Erythroblast (primary cell): ENCODE results near the gene SBF2.

Experiments
- GATA1 ChIP-seq: IDR thresholded peaks from 2 replicates; pipeline ENCODE4 v1.6.1; 2011; ENCODE audit warnings: low read depth, mild to moderate bottlenecking, control low read depth, low read length, moderate library complexity
- POLR2A ChIP-seq: IDR thresholded peaks from 2 replicates; pipeline ENCODE4 v1.6.1; 2011; ENCODE audit warnings: mild to moderate bottlenecking, low read length

GRCh38 chr11:10320736-10321465 lies 26.9 kb upstream of the SBF2 start:
- TF ChIP-seq POLR2A (no peak), GATA1 (no peak)
